ENCODE data around the gene ST6GALNAC3. TPM values are rescaled to one million over a fixed set of nuclear protein-coding genes. Genes with fewer than 3 reads are reported as not detected.

The ST6GALNAC3 gene
- polyA plus RNA-seq, 1 donor (not counting 4 experiments of a cell fraction or from before 2014, with no cell fraction given): 0.08 TPM

GRCh38 chr1:76625886-76626678, 551.5 kb downstream of the ST6GALNAC3 start:
- no peak for TF ChIP-seq CTCF (optimal IDR thresholded peaks at IDR 0.05 in 1 of 3, IDR thresholded peaks at IDR 0.05 in 1 of 3, conservative IDR thresholded peaks at IDR 0.05 in 1 of 3; ENCODE audit: extremely low read depth in 1 of 3, insufficient read depth in 2 of 3, low read length in 3 of 3)
- no peak for TF ChIP-seq EZH2 (IDR thresholded peaks at IDR 0.05; ENCODE audit: low read length)
- Histone ChIP-seq H3K9me3 (ENCODE audit: control insufficient read depth, low read depth, low read length) (no peaks in the 10 kb centered on the region), H3K9me1 (ENCODE audit: control insufficient read depth, extremely low read depth, insufficient read depth, low read length) (no peaks in the 10 kb centered on the region), H3K9ac (ENCODE audit: control insufficient read depth, extremely low read depth, insufficient read depth, low read length) (no peak overlapping the region), H3K36me3 (ENCODE audit: control insufficient read depth in 2 of 2, extremely low read depth in 1 of 2, insufficient read depth in 2 of 2, low read length in 2 of 2) (no peaks in the 10 kb centered on the region), H2AFZ (ENCODE audit: control insufficient read depth, low read length) (no peak overlapping the region), H3K4me3 (ENCODE audit: control insufficient read depth in 2 of 3, extremely low read depth in 1 of 3, insufficient read depth in 2 of 3, low read depth in 1 of 3, low read length in 3 of 3) (no peak overlapping the region), H3K79me2 (ENCODE audit: control insufficient read depth, insufficient read depth, low read length) (no peaks in the 10 kb centered on the region), H3K27ac (ENCODE audit: control insufficient read depth, insufficient read depth, low read length) (no peak overlapping the region), H4K20me1 (ENCODE audit: control insufficient read depth, extremely low read depth, insufficient read depth, low read length) (no peaks in the 10 kb centered on the region), H3K27me3 (ENCODE audit: control insufficient read depth, extremely low read depth, insufficient read depth, low read length) (no peaks in the 10 kb centered on the region), H3K4me1 (ENCODE audit: control insufficient read depth, extremely low read depth, insufficient read depth, low read length) (no peaks in the 10 kb centered on the region), H3K4me2 (ENCODE audit: control insufficient read depth, extremely low read depth, insufficient read depth, low read depth, low read length) (no peak overlapping the region)
- dilution Hi-C loops (cut with MboI; ENCODE audit: extremely low pct_ligation_motif_present, low sequenced_read_pairs): no loop called here
- no peak for DNase-seq (ENCODE audit: low read depth, low spot score)
- FAIRE-seq: no peak

- H3K4me2 ChIP-seq (ENCODE audit: control insufficient read depth, extremely low read depth, insufficient read depth, low read depth, low read length): no peak overlapping the region
- dilution Hi-C loops (cut with MboI; ENCODE audit: extremely low pct_ligation_motif_present, low sequenced_read_pairs): no loop called here
Measured at GRCh38 chr1:76627498-76627897, 553.0 kb downstream of the ST6GALNAC3 start.

More at GRCh38 chr1:76627498-76627897, 553.0 kb downstream of the ST6GALNAC3 start:
- H3K9me1 ChIP-seq (ENCODE audit: control insufficient read depth, extremely low read depth, insufficient read depth, low read length): no peaks in the 10 kb centered on the region
- H3K4me3 ChIP-seq (ENCODE audit: control insufficient read depth in 2 of 3, extremely low read depth in 1 of 3, insufficient read depth in 2 of 3, low read depth in 1 of 3, low read length in 3 of 3): no peak overlapping the region
- H3K36me3 ChIP-seq (ENCODE audit: control insufficient read depth in 2 of 2, extremely low read depth in 1 of 2, insufficient read depth in 2 of 2, low read length in 2 of 2): no peaks in the 10 kb centered on the region
- no peaks in the 10 kb centered on the region for H4K20me1 ChIP-seq (ENCODE audit: control insufficient read depth, extremely low read depth, insufficient read depth, low read length)
- DNase-seq (ENCODE audit: low read depth, low spot score): no peak
- no peaks in the 10 kb centered on the region for H3K27me3 ChIP-seq (ENCODE audit: control insufficient read depth, extremely low read depth, insufficient read depth, low read length)
- H3K4me1 ChIP-seq (ENCODE audit: control insufficient read depth, extremely low read depth, insufficient read depth, low read length): no peaks in the 10 kb centered on the region
- H2AFZ ChIP-seq (ENCODE audit: control insufficient read depth, low read length): no peak overlapping the region
- no peak for FAIRE-seq
- no peak overlapping the region for H3K27ac ChIP-seq (ENCODE audit: control insufficient read depth, insufficient read depth, low read length)
- H3K9me3 ChIP-seq (ENCODE audit: control insufficient read depth, low read depth, low read length): no peaks in the 10 kb centered on the region
- H3K79me2 ChIP-seq (ENCODE audit: control insufficient read depth, insufficient read depth, low read length): no peaks in the 10 kb centered on the region
- no peak overlapping the region for H3K9ac ChIP-seq (ENCODE audit: control insufficient read depth, extremely low read depth, insufficient read depth, low read length)
- no peak for TF ChIP-seq EZH2 (IDR thresholded peaks at IDR 0.05; ENCODE audit: low read length)

All from keratinocyte (primary cell).